NCI-H446 (cell line): ENCODE results near the gene TMEM131L.
"Not testable (repeated sequence)": the region's sequence is repeated elsewhere in the genome, so short reads cannot be mapped to it uniquely, and the experiment has no call there.

ENCODE experiments used
- DNase-seq, 2 experiments: peaks; one replicate each; lab custom pipeline; 2025; lab: John Stamatoyannopoulos, UW

The TMEM131L gene

DNA sequence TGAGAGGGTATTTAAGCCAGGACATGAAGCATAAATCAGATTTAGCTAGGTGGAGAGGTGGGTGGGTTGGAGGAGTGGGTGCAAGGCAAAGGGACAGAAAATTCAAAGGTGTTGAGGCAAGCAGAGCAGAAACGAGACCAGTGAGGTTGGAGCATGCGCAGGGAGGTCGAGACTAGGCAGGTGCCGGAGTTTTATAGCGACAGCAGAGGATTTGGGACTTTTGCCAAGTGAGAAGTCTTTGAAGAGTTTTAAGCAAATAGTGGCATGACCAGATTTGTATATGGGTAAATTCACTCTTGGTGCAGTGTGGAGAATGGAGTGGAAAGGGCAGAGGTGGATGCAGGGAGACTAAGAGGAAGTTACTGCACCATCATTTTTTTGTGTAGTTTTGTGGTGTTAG, 110.9 kb downstream of the TMEM131L start:
- peak in 1 of 2 experiments; percentile 14 for DNase-seq

DNA sequence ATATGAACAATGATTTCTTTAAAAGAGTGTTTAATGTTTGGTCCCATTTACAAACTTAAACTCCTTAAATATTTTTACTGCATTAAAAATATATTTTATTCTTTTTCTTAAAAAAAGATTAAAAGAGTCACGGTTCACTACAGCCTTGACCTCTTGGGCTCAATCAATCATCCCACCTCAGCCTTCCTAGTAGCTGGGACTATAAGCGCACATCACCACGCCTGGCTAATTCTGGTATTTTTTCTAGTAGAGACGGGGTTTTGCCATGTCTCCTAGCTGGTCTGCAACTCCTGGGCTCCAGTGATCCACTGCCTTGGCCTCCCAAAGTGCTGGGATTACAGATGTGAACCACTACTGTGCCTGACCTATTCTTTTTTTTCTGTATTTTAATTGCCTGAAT, 113.2 kb downstream of the TMEM131L start:
- DNase-seq: no peak

DNA sequence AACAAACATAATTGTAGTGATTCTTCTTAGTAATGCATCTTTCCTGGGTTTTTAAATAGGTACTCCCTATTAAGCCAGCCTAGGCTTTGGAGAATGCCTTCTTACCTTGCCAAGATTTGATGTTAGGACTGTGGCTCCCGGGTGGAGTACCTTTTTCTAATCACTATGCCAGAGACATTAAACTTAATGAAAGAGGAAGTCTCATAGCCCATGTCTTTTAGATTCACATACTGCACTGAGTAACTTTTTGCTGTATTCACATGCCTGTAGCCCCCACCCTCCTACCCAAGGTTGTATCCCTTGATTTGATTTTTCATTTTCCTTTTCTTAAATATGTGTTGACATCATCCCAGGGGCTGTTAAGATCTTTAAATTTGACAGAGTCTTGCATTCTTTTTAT, 113.7 kb downstream of the TMEM131L start:
- no peak for DNase-seq

DNA sequence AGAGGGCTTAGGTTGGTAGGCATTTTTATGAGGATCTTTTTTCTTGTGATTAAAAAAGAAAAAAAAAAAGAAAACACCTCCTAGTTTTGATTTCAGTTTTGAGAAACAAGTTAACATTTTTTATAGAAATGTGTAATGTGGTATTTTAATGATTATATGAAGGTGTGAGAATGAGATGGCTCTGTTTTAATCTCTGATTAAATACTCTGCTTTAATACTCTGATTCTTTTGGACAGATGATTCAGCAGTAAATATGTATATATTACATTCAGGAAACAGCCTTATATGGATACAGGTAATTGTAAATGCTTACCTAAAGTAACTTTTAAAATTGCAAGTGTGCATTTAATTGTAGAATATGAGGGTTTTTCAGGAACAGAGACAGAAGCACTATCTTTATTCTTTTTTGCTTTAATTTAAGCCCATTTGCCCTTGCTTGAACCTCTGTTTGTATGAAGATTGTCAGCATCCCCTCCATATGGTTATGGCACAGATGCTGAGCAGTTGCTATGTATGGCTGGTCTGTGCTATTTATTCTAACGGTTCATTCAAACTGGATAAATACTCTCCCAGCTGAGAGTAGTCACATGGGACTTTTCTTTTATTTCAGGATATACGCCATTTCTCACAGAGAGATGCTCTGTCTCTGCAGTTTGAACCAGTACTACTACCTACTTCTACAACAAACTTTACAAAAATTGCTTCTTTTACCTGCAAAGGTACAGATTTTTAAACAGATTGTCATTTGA, 117.0 kb downstream of the TMEM131L start:
- DNase-seq: no peak

DNA sequence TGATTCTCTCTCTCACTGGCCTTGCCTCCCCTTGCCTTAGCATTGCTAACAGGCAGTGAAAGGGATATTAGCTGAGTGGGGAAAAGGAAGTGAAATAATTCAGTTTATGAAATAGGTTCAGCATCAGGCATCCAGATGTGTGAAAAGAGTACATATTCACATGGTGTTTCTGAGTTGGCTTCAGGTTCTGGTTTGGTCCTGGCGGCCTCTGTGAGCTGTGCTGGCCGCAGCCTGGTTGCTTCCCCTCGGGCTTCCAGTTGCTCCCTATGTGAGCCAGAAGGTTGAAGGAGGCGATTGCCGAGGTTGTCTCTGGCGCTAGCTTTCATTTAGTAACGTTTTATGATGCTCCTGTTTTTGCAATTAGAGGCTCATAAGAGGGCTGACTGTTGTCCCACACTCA, 118.9 kb downstream of the TMEM131L start:
- DNase-seq: no peak

DNA sequence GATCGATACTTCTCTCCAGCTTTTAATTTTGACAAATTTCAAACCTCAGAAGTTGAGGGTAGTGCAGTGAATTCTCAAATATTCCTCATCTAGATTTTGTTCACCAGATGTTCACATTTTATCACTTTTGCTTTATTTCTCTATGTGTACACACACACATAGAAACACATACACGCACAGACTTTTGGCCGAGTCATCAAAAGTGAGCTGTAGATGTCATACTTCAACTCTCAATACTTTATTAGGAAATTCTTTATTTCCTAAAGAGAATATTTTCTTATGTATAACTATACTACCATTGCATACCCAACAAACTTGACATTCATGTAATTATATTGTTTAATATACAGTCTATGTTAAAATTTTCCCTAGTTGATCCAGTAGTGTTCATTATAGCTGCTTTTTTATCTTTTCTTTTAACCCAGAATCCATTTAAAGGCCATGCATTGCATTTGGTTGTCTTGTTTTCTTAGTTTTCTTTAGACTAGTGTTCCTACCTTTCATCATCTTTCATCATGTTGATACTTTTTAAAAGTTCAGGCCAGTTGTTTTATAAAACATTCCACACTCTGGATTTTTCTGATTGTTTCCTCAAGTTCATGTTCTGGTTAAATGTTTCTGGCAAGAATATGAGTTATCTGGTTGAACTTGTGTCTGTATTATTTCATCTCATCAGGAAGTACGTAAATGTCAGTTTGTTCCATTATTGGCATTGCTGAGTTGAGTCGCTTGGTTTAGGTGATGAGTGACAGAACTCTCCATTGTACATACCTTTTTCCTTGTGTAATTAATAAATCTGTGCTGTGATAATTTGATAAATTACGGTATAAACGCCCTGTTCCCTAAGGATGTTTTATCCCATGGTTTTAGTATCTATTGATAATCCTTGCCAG, 123.8 kb downstream of the TMEM131L start:
- DNase-seq: no peak

DNA sequence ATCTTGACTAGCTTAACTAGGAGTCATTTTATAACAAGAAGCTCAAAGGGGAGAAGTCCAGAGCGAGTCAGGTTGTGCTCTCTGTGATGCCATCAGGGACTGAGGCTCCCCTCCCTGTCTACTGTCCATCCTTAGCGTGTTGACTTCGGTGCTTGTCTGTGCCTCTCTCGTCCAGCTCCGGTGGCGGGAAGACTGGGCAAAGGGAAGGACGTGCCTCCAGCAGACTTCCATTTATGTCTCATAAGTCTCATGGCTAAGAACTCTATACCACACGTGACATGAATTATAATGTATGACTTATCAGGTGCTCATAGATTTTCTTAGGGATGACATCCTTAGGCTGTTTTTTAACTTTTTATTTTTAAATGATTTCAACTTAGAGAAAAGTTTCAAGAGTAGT, 125.3 kb downstream of the TMEM131L start:
- DNase-seq: no peak

DNA sequence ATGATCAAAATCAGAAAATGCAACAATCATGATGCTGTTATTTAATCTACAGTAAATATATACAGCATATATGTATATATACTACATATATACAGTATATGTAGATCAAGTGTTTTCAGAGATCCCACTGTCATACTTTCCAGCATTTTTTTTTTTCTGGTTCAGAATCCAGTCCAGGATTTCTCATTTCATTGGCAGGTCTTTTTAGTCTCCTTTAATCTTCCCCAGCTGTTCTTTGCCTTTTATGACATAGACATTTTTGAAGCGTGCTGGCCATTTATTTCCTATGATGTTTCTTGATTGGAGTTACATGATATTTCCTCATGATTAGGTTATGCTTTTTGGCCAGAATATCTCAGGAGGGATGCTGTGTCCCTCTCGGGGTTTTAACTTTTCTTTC, 125.9 kb downstream of the TMEM131L start:
- DNase-seq: no peak

DNA sequence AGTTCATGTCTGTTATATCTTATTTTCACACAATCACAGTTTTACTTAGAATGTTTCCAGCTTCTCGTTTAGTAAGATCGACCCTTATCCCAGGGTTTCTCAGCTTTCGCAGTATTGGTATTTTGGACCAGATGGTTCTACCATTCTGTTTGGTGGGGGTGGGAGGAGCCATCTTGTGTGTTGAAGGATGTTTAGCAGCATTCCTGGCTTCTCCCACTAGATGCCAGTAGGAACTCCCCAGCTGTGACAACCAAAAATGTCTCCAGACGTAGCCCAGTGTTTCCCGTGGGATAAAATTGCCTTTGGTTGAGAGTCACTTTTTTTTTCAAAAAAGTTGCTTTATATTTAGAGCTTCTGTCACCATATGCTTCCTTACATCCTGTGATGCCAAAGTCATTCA, 127.0 kb downstream of the TMEM131L start:
- DNase-seq: no peak

DNA sequence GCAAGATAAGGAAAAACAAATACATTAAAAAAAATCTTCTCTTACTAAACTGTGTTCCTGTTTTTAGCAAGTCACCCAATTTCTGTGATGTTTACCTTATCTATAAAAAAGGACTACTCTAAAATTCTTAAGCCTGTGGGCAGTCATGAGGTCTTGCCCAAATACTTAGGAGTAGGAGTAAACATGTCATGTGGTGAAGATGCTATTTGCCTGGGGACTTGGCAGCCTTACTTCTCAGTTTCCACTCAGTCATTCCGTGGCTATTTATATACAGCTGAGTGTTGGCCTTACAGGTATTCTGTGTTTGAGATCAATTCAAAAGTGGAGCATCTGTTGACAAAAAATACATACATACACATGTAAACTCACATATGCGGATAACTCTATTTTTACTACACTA, 128.1 kb downstream of the TMEM131L start:
- DNase-seq: no peak

DNA sequence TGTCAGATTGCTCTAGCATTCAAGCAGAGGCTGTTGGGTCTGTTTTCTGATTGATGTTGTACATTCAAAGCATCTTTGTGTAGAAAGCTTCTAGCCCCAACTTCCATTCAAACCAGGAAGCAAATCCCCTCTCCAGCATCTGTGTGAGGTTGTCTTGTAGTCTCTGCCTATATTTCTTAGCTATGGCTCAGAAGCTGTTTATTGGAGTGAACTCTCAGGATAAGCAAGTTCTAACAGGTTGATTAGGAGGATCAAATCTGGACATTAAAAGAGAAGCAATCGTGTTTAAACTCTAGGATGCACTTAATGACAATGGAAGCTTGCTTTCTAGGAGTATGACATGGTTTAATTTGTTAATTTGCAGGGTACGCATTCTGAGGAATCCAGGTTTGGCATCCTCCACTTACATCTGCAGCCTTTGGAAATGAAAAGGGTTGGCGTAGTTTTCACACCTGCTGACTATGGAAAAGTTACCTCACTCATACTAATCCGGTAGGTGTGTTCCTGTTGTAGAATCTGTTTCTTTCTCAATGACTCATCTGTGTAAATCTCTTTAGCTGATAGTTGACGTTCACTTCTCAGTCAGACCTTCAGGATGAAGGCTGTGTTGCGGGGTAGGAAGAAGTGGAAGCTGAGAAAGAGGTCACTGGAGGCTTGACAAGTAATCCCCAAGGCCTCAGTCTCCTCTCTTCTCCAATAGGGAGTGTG, 129.9 kb downstream of the TMEM131L start:
- DNase-seq: no peak

DNA sequence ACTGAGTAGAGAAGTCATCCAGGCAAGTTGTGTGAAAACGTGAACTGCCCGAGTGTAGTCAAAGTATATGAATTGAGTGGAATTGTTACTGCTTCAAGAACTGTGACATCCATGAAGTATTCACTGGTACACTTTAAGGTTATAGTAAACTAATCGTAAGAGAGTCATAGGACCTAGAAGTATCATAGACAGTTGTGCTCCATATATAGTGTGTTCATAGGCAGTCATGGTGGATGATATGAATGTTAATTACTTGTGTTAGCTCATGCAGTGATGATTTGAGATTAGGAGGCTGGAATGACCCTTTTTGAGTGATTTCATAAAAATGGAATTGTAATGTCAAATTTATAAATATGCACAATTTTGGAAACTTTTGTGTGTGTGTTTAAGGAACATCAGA, 136.6 kb downstream of the TMEM131L start:
- no peak for DNase-seq

DNA sequence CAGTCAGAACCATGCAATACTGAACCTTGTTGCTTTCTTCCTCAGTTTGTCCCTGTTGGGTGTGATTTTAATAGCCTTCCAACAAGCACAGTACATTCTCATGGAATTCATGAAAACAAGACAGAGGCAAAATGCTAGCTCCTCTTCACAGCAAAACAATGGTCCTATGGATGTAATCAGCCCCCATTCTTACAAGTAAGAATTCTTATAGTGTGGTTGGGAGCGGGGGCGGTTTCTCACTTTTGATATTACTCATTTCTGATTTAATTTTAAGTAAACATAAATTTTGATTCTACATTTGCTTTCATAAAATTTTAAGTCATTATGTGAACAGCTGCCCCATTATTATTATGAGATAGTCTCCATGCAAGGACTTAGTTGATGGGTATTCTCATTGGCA, 137.1 kb downstream of the TMEM131L start:
- DNase-seq: no peak

DNA sequence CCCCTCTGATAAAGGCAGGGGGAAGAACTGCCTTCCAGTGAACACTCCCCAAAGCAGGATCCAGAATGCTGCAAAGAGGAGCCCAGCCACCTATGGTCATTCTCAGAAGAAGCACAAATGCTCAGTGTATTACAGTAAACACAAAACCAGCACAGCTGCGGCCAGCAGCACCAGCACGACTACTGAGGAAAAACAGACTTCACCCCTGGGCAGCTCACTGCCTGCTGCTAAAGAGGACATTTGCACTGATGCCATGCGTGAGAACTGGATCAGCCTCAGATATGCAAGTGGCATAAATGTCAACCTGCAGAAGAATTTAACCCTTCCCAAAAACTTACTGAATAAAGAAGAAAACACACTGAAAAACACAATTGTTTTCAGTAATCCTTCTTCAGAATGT, 137.7 kb downstream of the TMEM131L start:
- no peak for DNase-seq

DNA sequence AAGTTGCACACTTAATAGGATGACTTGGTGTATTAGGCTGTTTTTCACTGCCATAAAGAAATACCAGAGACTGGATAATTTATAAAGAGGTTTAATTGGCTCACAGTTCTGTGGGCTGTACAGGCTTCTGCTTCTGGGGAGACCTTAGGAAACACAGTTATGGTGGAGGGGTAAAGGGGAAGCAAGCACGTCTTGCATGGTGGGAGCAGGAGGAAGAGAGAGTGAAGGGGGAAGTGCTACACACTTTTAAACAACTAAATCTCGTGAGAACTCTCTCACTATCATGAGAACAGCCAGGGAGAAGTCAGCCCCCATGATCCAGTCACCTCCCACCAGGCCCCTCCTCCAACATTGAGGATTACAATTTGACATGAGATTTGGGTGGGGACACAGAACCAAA, 142.9 kb downstream of the TMEM131L start:
- not testable (repeated sequence) for DNase-seq

DNA sequence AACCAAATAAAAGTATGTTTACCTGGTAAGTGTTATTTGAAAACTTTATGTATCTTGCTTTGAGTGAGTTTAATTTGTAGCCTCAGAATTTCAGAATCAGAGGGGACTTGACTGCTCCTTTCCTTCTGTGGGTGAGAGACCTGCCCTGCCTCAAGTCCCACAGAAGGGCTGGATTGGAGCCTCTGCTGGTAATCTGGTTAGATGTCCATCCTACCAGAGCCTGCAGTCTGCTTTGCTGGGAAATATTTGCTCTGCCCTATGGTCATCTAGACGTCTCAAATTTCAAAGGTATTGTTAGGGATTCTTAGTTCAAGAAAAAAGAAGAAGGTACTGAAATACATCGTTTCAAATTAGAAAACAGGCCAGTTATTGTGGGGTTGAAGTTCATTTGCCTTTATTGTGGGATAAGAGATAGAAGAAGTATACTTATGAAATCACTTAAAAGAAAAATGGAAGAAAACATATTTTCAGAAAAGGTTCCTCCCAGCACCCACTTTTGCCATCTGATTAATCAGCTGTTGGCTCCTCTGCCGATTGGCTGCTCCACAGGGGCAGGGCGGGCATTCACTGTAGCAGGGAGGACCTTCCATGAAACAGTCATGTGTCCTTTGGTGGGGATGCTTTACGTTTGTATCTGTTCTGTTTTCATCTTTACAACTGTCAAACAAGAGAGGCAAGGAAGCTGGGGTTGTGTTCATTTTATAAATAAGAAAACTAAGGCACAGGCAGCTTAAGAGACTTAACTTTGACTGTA, 144.6 kb downstream of the TMEM131L start:
- DNase-seq: no peak

DNA sequence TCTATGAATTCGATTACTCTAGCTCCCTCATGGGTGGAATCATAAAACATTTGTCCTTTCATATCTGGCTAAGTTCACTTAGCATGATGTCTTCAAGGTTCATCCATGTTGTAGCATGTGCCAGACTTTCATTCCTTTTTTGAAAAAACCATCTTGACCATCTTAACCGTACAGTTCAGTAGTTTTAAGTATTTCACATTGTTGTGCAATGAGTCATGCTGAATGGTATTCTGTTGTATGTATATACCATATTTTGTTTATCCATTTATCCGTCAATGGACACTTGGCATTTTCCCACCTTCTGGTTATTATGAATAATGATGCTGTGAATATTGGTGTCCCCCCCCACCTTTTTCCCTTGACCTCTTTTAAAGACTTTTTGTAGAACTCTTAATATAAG, 145.5 kb downstream of the TMEM131L start:
- DNase-seq: peak in 1 of 2 experiments; percentile 7

DNA sequence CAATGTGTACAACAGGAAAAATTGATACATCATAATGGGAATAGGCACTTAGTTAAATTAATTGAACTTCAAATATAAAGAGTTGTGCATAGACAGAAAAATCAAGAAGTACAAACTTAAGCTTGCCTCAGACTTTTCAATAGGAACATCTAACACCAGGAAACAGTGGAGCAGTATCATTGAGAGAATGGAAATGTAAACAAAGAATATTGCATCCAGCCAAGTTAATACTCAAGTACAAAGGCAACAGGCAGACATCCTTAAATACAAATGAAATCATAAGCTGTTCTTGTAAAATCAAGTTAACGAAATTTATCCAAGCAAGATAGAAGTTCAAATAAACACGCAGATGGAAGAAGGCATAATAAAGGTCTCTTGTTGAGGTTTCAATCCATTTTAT, 146.7 kb downstream of the TMEM131L start:
- DNase-seq: no peak

DNA sequence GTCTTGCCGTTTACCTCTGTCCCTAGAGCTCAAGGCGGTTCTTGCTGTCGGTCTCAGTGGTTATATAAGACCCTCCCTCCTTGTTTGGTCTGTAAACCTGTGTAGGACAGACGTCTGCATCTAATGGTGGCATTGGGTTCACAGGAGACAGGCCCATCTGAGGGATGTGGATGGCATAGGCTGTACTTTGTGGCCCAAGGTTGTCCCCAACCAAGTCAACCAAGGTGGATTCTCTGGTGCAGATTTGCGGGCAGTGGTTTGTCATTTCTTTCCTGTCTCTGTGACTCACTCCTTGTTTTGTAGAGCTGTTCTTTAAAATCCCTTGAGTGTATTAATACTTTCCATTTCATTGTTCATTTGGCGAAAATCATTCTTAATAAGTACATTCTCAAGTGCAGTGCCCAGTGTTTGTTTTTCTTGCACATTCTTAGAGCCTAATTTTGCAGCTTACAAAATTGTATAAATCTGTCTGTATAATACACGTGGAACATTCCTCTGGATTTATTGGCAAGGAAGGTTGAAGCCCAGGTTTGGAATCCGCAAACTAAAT, 149.9 kb downstream of the TMEM131L start:
- no peak for DNase-seq

DNA sequence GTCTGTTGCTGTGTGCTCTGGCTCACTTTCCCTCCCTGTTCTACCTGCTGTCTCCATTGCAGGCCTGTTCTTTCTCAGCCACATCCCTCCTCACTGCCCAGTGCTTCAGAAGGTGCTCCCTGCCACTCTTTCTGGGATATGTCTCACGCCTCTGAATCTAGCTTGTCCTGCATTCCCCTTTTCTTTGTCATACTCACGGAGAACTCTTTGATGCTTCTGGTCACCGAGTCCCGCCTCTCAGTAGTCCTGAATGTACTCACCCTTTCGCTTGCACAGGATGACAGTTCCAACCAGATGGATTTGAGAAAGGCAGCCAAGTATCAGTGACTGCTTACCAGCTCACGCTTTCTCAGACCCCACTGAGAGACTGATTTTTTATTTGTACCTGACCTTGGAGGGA, 152.7 kb downstream of the TMEM131L start:
- DNase-seq: no peak

DNA sequence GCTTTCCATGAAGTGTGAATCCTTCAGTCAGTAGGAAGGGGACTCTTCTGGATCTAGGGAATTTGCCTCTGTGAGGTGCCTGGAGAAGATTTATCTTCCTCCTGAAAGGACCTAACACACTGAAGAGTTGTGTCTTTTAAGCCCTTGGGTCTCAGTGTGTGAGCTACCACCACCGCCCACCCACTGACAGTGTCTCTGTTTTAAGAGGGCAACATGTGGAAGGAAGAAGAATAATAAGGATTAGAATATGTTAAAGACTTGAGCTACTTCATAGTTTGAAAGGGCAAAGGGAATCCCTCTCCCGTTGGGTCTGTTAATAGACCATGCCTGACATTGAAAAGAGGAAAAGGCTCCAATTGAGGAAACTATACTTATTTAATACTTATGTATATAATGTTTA, 153.7 kb downstream of the TMEM131L start:
- DNase-seq: no peak

DNA sequence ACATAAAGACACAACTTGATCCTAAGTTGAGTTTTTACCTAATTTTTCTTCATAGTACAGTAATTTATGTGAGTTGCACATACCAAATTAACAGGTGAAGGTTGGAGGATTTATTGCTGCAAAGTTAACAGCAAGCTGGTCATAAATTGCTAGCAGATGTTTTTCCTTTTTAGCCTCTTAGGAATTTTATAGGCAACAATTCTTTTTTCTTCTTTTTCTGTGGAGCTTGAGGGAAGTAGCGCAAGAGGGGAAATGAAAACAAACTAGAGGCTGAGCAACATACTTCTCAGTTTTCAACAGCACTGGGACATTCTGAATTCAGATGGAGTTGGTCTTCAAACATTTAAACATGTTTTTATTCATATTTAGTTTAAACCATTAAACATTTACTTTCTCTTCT, 154.2 kb downstream of the TMEM131L start:
- DNase-seq: no peak
